OCI-LY1 (cell line): ENCODE measurements around the gene FBXO45.

Experiments
- H2AFZ ChIP-seq: fragments of 200-600 bp; sonication (generic), shearing (Covaris generic); 2 replicates; pipeline ENCODE4 v1.6.0; 2014; ENCODE audit warnings: antibody characterized with exemption, mild to moderate bottlenecking, low read length
- H3F3A ChIP-seq: fragments of 200-600 bp; sonication (generic), shearing (Covaris generic); 2 replicates; pipeline ENCODE4 v1.6.0; 2014; ENCODE audit warnings: mild to moderate bottlenecking, antibody characterized with exemption, low read length, moderate library complexity; ENCODE audit not compliant: insufficient read depth
- H3K27ac ChIP-seq: fragments of 200-600 bp; sonication (generic); 2 replicates; pipeline ENCODE4 v1.5.1; 2014; ENCODE audit warnings: low read length, mixed run types, mild to moderate bottlenecking, low read depth; ENCODE audit not compliant: poor library complexity, severe bottlenecking
- H3K27me3 ChIP-seq: fragments of 200-600 bp; sonication (generic); 2 replicates; pipeline ENCODE4 v1.6.0; 2014; ENCODE audit warnings: antibody characterized with exemption, mild to moderate bottlenecking, low read length, moderate library complexity; ENCODE audit not compliant: insufficient read depth
- H3K36me3 ChIP-seq: fragments of 200-600 bp; sonication (generic); 2 replicates; pipeline ENCODE4 v1.6.1; 2014; ENCODE audit warnings: mild to moderate bottlenecking, antibody characterized with exemption, low read length, moderate library complexity, mixed read lengths; ENCODE audit not compliant: insufficient read depth
- H3K4me1 ChIP-seq: fragments of 200-600 bp; sonication (generic); 2 replicates; pipeline ENCODE4 v1.5.1; 2014; ENCODE audit warnings: mild to moderate bottlenecking, low read length, moderate library complexity; ENCODE audit not compliant: insufficient read depth, severe bottlenecking
- H3K4me2 ChIP-seq: fragments of 200-600 bp; sonication (generic), shearing (Covaris generic); 2 replicates; pipeline ENCODE4 v1.6.1; 2014; ENCODE audit warnings: low read length
- H3K4me3 ChIP-seq: fragments of 200-600 bp; sonication (generic); 2 replicates; pipeline ENCODE4 v1.5.1; 2014; ENCODE audit warnings: low read length, low read depth, mild to moderate bottlenecking, mixed read lengths; ENCODE audit not compliant: poor library complexity, severe bottlenecking
- H3K79me2 ChIP-seq: fragments of 200-600 bp; shearing (Covaris generic); 2 replicates; pipeline ENCODE4 v1.6.1; 2016; ENCODE audit warnings: mixed run types, low read length, mixed read lengths; ENCODE audit not compliant: insufficient read depth
- H3K9ac ChIP-seq: fragments of 200-600 bp; sonication (generic), shearing (Covaris generic); 2 replicates; pipeline ENCODE4 v1.6.1; 2014; ENCODE audit warnings: mild to moderate bottlenecking, low read length, mixed read lengths
- H3K9me2 ChIP-seq: fragments of 200-600 bp; sonication (generic), shearing (Covaris generic); 2 replicates; pipeline ENCODE4 v1.6.1; 2014; ENCODE audit warnings: low read depth, mild to moderate bottlenecking, low read length, mixed read lengths
- H3K9me3 ChIP-seq: fragments of 200-600 bp; shearing (Covaris generic); 2 replicates; pipeline ENCODE4 v1.6.1; 2014; ENCODE audit warnings: low read length, mixed read lengths
- H4K20me1 ChIP-seq: fragments of 200-600 bp; sonication (generic), shearing (Covaris generic); 2 replicates; pipeline ENCODE4 v1.6.0; 2016; ENCODE audit warnings: mild to moderate bottlenecking, low read length; ENCODE audit not compliant: insufficient read depth
- CTCF ChIP-seq: fragments of 200-600 bp; sonication (generic), shearing (Covaris generic); IDR thresholded peaks from 2 replicates; pipeline ENCODE4 v1.5.1; 2017; ENCODE audit warnings: mild to moderate bottlenecking, antibody characterized with exemption, low read length, moderate library complexity, mixed read lengths
- EZH2 ChIP-seq: fragments of 200-600 bp; sonication (generic), shearing (Covaris generic); IDR thresholded peaks from 2 replicates; pipeline ENCODE4 v1.8.0; 2017; ENCODE audit warnings: borderline replicate concordance, mixed run types, mild to moderate bottlenecking, antibody characterized with exemption, low read length, moderate library complexity, mixed read lengths

Gene FBXO45

DNA sequence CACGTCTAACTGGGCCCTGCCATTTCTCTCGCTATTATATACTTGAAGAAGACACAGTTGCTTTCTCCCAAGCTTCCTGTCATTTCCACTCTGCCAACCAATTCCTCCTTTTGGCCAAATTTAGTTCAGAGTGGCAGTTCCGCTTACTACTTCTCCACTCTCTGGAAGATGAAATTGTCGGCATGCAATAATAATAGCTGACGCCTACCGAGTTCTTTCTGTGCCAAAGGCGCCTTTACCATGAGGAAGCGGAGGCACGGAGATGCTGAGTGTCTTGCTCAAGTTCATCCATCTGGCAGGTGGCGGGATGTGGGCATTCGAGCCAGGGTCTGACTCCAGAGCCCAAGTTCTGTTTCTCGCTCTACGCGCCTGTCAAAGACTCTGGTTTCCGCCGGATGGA, 56.4 kb downstream of the FBXO45 start:
- Histone ChIP-seq H3K4me2 (no peak overlapping the region), H3K9me2 (no peaks in the 10 kb centered on the region), H3K27ac (no peak overlapping the region), H4K20me1 (no peaks in the 10 kb centered on the region), H2AFZ (no peak overlapping the region), H3K4me1 (peaks cover 5% of the 10 kb centered on the region), H3K9ac (no peak overlapping the region), H3K79me2 (no peaks in the 10 kb centered on the region), H3K4me3 (no peak overlapping the region), H3K9me3 (no peaks in the 10 kb centered on the region), H3K36me3 (no peaks in the 10 kb centered on the region), H3K27me3 (no peaks in the 10 kb centered on the region), H3F3A (no peaks in the 10 kb centered on the region)
- TF ChIP-seq EZH2 (no peak), CTCF (no peak)

DNA sequence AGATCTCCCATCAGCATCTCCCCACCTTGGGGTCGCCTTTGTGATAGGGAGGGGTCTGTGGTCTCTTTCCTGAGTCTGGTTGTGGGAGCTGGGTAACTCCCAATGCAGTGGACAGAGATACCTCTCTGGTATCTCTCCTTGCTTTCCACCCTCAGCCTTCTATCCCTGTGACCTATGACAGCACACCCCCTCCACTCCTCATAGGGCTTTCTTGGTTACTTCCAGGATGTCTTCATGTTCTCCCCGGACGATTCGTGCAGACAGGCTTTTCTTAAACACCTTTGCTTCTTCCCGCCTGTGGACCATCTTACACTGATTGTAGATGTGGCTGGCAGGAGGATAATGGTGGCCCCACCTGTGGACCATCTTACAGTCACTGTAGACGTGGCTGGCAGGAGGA, 56.9 kb downstream of the FBXO45 start:
- Histone ChIP-seq H3K36me3 (no peaks in the 10 kb centered on the region), H3K27me3 (no peaks in the 10 kb centered on the region), H2AFZ (no peak overlapping the region), H3K9ac (no peak overlapping the region), H3K4me1 (peaks cover 5% of the 10 kb centered on the region), H3K79me2 (no peaks in the 10 kb centered on the region), H3K27ac (no peak overlapping the region), H3K9me2 (no peaks in the 10 kb centered on the region), H4K20me1 (no peaks in the 10 kb centered on the region), H3K9me3 (no peaks in the 10 kb centered on the region), H3F3A (no peaks in the 10 kb centered on the region), H3K4me3 (no peak overlapping the region), H3K4me2 (no peak overlapping the region)
- TF ChIP-seq CTCF (no peak), EZH2 (no peak)

DNA sequence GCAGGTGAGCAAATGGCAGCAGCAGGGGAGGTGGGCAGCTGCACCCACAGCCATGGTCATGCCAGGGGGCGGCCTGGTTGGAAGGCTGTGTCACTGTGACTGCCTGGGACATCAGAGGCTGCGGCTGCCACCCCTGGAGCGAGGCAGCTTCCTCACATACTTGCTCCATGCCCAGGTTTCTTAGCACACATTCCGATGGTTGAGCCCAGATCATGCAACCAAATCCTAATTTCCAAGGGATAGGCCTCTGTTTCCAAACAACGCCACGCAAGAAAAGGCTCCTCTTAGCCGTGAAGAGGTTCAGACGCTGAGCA, 59.4 kb downstream of the FBXO45 start:
- Histone ChIP-seq H3K4me3 (no peak overlapping the region), H3K36me3 (no peaks in the 10 kb centered on the region), H3K9me3 (no peaks in the 10 kb centered on the region), H3K27me3 (no peaks in the 10 kb centered on the region), H4K20me1 (no peaks in the 10 kb centered on the region), H3K4me2 (no peak overlapping the region), H3K27ac (no peak overlapping the region), H3F3A (no peaks in the 10 kb centered on the region), H3K4me1 (peaks cover 19% of the 10 kb centered on the region), H2AFZ (no peak overlapping the region), H3K9me2 (no peaks in the 10 kb centered on the region), H3K79me2 (no peaks in the 10 kb centered on the region), H3K9ac (no peak overlapping the region)
- TF ChIP-seq CTCF: no peak
- TF ChIP-seq EZH2: no peak
